Lower leg skin (tissue), 4 donors: ENCODE measurements around the gene HEPACAM. TPM values are rescaled to one million over a fixed set of nuclear protein-coding genes. Genes with fewer than 3 reads are reported as not detected.
A peak's percentile ranks its signal among the peaks of the same experiment; 100 is the strongest.

Experiments
- DNase-seq, 2 donors: peaks; one replicate each; pipeline ENCODE4 v3.0.0-alpha.2; 2019; ENCODE audit warnings: low spot score in 2 of 2
- H3K4me3 ChIP-seq: fragments of 200-600 bp; sonication (generic); 2 replicates; pipeline ENCODE4 v1.5.1; 2017; ENCODE audit warnings: mild to moderate bottlenecking, low read depth; ENCODE audit not compliant: poor library complexity, severe bottlenecking
- CTCF ChIP-seq, 3 donors: fragments of 450-650 bp; IDR thresholded peaks; one replicate each; pipeline ENCODE4 v1.5.1; 2016; ENCODE audit warnings: antibody characterized with exemption in 3 of 3, mild to moderate bottlenecking in 3 of 3, moderate library complexity in 2 of 3
- POLR2A ChIP-seq, 2 donors: fragments of 450-650 bp; IDR thresholded peaks; one replicate each; pipeline ENCODE4 v1.6.1; 2016 to 2017; ENCODE audit warnings: antibody characterized with exemption in 2 of 2, mild to moderate bottlenecking in 1 of 2, moderate library complexity in 1 of 2
- WGBS, 2 donors: methylation state at CpG; one replicate each; pipeline ENCODE4 v1.1.5; 2018; 5-methylcytosine and 5-hydroxymethylcytosine counted together
- intact Hi-C: fragments of 100-400 bp; cut with DNase I; formaldehyde crosslinking; loops from one replicate; pipeline ENCODE4 v1.15.0; 2023; ENCODE audit warnings: low total_unique reads
- total RNA-seq, 4 donors: library from RNA; depleted of rRNA; stranded (reverse); fragments of >200 nt; gene quantifications; one replicate each; pipeline ENCODE4 v1.1.0, GENCODE V29; 2016

The HEPACAM gene
- total RNA-seq, 4 donors from 2014 or later, result 0.06 to 1.9 (median 0.97) TPM; not detected in 1

DNA sequence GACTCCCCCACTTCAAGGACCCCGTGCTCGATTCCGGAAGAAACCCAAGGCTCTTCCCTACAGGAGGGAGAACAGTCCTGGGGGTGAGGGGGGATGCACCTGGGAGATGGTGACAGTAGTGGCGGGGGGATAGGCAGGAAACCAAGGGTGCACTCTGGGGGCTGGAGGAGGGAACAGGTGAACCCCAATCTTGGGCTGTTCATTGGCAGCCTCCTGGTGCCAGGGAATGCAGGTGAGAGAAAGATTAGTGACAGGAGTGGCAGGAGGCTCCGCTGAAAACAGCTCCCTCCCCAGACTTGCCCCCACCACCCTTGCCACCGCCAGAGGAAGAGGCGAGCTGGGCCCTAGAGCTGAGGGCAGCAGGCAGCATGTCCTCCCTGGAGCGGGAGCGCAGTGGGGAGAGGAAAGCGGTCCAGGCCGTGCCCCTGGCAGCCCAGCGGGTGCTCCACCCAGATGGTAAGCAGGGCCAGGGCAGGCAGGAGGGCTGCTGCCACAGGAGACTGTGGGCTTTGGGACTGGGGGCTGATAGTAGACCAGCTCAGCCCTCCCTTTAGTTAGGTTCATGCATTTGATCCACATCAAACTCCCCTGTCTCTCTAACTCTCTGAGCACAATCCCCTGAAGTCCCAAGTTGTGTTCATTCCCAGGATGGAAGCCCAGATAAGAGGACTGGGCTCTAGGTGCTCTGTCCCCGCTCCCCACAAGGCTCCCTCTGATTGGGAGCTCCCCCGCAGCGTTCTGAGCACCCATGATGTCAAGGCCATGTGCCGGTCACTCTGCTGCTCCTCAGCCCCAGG is 56.2 kb downstream of the HEPACAM start:
- WGBS, 2 donors, result 83 to 86% methylated on average over 16 of the region's 16 CpGs
- intact Hi-C loops, result no loop called here
- peak in 1 of 2 donors; percentile 81 for DNase-seq
- H3K4me3 ChIP-seq, result no peak overlapping the region
- no peak for TF ChIP-seq POLR2A (IDR thresholded peaks at IDR 0.05)
- no peak for TF ChIP-seq CTCF (IDR thresholded peaks at IDR 0.05)

GRCh38 chr11:124878759-124879492 is 56.9 kb downstream of the HEPACAM start:
- no peak overlapping the region for H3K4me3 ChIP-seq
- DNase-seq, result peak in 1 of 2 donors; percentile 79
- TF ChIP-seq CTCF (IDR thresholded peaks at IDR 0.05) (no peak), POLR2A (IDR thresholded peaks at IDR 0.05) (no peak)
- WGBS, 2 donors, result 93 to 94% methylated on average over 11 of the region's 11 CpGs
- intact Hi-C loops, result no loop called here

DNA sequence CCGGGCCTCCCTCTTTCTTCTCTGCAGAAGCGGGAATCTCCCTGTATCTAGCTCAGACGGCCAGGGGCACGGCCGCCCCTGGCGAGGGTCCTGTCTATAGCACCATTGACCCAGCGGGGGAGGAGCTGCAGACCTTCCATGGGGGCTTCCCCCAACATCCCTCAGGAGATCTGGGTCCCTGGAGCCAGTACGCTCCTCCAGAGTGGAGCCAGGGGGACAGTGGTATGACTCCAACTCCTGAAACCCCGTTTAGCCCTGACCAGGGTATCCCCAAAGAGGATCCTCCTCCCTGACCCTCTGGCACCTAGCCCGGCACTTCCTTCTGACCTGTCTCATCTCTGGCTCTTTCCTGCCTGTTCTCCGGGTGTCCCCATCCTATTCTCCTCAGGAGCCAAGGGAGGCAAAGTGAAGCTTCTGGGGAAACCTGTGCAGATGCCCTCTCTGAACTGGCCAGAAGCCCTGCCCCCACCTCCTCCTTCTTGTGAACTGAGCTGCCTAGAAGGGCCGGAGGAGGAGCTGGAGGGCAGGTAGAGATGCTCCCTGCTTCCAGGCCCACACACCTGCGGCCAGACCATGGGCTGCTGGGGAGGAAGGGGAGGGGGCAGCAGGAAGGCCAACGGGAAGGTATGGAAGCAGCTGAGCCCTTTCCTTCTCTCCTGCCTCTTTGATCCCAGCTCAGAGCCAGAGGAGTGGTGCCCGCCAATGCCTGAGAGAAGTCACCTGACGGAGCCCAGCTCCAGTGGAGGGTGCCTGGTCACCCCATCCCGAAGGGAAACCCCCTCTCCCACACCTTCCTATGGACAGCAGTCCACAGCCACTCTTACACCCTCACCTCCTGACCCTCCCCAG is 57.7 kb downstream of the HEPACAM start:
- H3K4me3 ChIP-seq, result no peak overlapping the region
- no peak for TF ChIP-seq CTCF (IDR thresholded peaks at IDR 0.05)
- no peak for TF ChIP-seq POLR2A (IDR thresholded peaks at IDR 0.05)
- 58 to 71% methylated on average over 17 of the region's 17 CpGs for WGBS, 2 donors
- DNase-seq, result peak in 1 of 2 donors; percentile 84
- intact Hi-C loops, result no loop called here

DNA sequence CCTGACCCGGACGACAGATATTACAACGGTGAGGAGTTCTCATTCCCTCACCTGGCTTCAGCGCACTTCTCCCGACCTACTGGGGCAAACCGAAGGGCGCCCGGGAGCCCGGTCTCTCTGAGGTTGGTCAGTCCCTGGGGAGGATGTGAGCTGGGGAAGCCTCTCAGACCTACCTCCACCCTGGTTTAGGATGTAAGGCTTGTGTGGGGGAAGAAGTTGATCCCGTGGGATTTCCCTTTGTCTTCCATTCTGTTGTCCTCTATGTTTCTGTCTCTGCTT is 58.3 kb downstream of the HEPACAM start:
- peak in 1 of 2 donors; percentile 83 for DNase-seq
- intact Hi-C loops, result no loop called here
- no peak overlapping the region for H3K4me3 ChIP-seq
- TF ChIP-seq POLR2A (IDR thresholded peaks at IDR 0.05) (no peak), CTCF (IDR thresholded peaks at IDR 0.05) (no peak)
- WGBS, 2 donors, result 49 to 76% methylated on average over 7 to 10 of the region's 10 CpGs

DNA sequence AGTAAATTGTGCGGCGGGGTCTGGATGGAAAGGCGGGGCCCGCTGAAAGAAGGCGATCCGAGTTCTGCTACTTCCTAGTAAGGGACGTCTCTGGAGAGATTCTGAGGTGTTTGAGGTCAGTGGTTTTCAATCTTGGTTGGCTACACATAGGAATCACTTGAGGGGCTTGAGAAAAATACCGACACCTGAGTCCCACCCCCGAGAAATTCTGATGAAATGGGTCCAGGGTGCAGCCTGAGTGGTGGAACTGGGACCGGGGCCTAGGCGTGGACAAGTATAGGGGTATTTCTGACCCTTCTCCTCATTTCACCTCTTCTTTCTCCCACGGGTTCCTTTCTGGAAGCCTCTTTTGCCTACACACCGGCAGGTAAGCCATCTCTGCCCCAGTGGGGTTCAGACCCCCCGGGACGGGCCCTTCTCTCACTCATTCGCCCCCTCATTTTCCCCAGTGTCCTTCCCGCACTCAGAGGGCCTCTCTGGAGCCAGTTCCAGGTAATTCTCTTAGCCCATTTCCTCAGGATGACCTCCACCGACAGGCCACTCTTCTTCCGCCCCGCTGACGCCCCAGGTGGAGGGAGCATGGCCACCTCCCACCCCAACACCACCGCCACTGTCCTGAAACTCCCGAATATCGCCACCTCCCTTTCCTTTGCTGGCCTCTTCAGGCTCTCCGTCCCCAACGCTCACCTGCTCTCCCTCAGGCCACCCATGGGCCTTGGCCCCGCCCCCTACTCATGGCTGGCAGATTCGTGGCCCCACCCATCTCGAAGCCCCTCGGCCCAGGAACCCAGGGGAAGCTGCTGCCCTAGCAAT is 58.8 kb downstream of the HEPACAM start:
- TF ChIP-seq POLR2A (IDR thresholded peaks at IDR 0.05), result no peak
- TF ChIP-seq CTCF (IDR thresholded peaks at IDR 0.05), result no peak
- H3K4me3 ChIP-seq, result no peak overlapping the region
- WGBS, 2 donors, result 26 to 30% methylated on average over 30 of the region's 30 CpGs
- intact Hi-C loops, result no loop called here
- DNase-seq, result peak in 1 of 2 donors; percentile 78
